Natural killer cell (primary cell): ENCODE measurements around the gene GBP4. TPM values are rescaled to one million over a fixed set of nuclear protein-coding genes. Genes with fewer than 3 reads are reported as not detected.

ENCODE experiments used
- ATAC-seq, 3 donors: fragments of 150-1000 bp in 2 of 3; fragments of 200-7000 bp in 1 of 3; cut with Tn5 transposase; 1 replicate in 1 of 3; 2 replicates in 2 of 3; pipeline ENCODE4 v1.10.0; 2021; ENCODE audit warnings: mild to moderate bottlenecking in 2 of 3, moderate library complexity in 2 of 3
- DNase-seq, 2 donors: peaks; one replicate each; pipeline versions ENCODE4 v3.0.0 to v3.0.0-alpha.2; 2013 to 2021; ENCODE audit warnings: mixed read lengths in 1 of 2
- H3K27ac ChIP-seq: one replicate; pipeline ENCODE4 v1.5.1; 2013; ENCODE audit warnings: mild to moderate bottlenecking, low read length
- H3K27me3 ChIP-seq: one replicate; pipeline ENCODE4 v1.6.1; 2013; ENCODE audit warnings: low read length; ENCODE audit not compliant: control insufficient read depth, insufficient read depth
- H3K36me3 ChIP-seq: one replicate; pipeline ENCODE4 v1.6.1; 2013; ENCODE audit warnings: low read length; ENCODE audit not compliant: control insufficient read depth, insufficient read depth
- H3K4me1 ChIP-seq: one replicate; pipeline ENCODE4 v1.6.1; 2013; ENCODE audit warnings: low read length; ENCODE audit not compliant: control insufficient read depth, insufficient read depth
- H3K4me3 ChIP-seq: one replicate; pipeline ENCODE4 v1.5.1; 2013; ENCODE audit warnings: low read length
- H3K9me3 ChIP-seq: one replicate; pipeline ENCODE4 v1.6.1; 2013; ENCODE audit warnings: low read length; ENCODE audit not compliant: control insufficient read depth, insufficient read depth
- H3K27ac Mint-ChIP-seq, 2 donors: one replicate each; pipeline ENCODE4 v1.8.0; 2022; ENCODE audit warnings: mild to moderate bottlenecking in 2 of 2, mixed read lengths in 2 of 2, moderate library complexity in 1 of 2
- H3K27me3 Mint-ChIP-seq, 2 donors: one replicate each; pipeline ENCODE4 v1.8.0; 2022; ENCODE audit warnings: low read depth in 2 of 2, mixed read lengths in 2 of 2
- H3K36me3 Mint-ChIP-seq: one replicate; pipeline ENCODE4 v1.8.0; 2022; ENCODE audit warnings: mixed read lengths
- H3K4me1 Mint-ChIP-seq, 2 donors: one replicate each; pipeline ENCODE4 v1.8.0; 2022; ENCODE audit warnings: mixed read lengths in 2 of 2
- H3K4me3 Mint-ChIP-seq: one replicate; pipeline ENCODE4 v1.8.0; 2022; ENCODE audit warnings: mild to moderate bottlenecking, moderate library complexity, mixed read lengths
- H3K9me3 Mint-ChIP-seq, 2 donors: one replicate each; pipeline ENCODE4 v1.8.0; 2022; ENCODE audit warnings: mixed read lengths in 2 of 2
- WGBS: methylation state at CpG from one replicate; pipeline ENCODE4 v1.1.7; 2013; ENCODE audit warnings: missing lambda C conversion rate; ENCODE audit not compliant: insufficient coverage; 5-methylcytosine and 5-hydroxymethylcytosine counted together
- intact Hi-C: fragments of 100-400 bp; cut with micrococcal nuclease; formaldehyde crosslinking; loops from one replicate; pipeline ENCODE4 v1.14.2; 2022
- total RNA-seq, 4 donors: library from RNA; stranded (reverse); fragments of 120-200 nt in 1 of 4; gene quantifications; one replicate each; pipeline versions ENCODE4 v1.2.3 to v1.2.4, GENCODE V29; 2013 to 2022
- TF ChIP-seq, protein P1 (sequence below): fragments of 200-600 bp; IDR thresholded peaks from one replicate; pipeline ENCODE4 v1.8.0; 2022; ENCODE audit warnings: antibody characterized with exemption

Gene GBP4
- total RNA-seq, 3 donors from 2014 or later (not counting 1 experiment from before 2014, with no cell fraction given), result 39.1 to 62.1 (median 45.6) TPM

- Mint-ChIP-seq H3K27ac (no peak overlapping the region), H3K9me3 (no peaks in the 10 kb centered on the region), H3K27me3 (no peaks in the 10 kb centered on the region), H3K4me3 (no peak overlapping the region), H3K36me3 (no peaks in the 10 kb centered on the region), H3K4me1 (peaks cover 11 to 16% of the 10 kb centered on the region in 2 donors)
- no peak overlapping the region for H3K27ac ChIP-seq
- intact Hi-C loops, result no loop called here
- TF ChIP-seq, protein P1, sequence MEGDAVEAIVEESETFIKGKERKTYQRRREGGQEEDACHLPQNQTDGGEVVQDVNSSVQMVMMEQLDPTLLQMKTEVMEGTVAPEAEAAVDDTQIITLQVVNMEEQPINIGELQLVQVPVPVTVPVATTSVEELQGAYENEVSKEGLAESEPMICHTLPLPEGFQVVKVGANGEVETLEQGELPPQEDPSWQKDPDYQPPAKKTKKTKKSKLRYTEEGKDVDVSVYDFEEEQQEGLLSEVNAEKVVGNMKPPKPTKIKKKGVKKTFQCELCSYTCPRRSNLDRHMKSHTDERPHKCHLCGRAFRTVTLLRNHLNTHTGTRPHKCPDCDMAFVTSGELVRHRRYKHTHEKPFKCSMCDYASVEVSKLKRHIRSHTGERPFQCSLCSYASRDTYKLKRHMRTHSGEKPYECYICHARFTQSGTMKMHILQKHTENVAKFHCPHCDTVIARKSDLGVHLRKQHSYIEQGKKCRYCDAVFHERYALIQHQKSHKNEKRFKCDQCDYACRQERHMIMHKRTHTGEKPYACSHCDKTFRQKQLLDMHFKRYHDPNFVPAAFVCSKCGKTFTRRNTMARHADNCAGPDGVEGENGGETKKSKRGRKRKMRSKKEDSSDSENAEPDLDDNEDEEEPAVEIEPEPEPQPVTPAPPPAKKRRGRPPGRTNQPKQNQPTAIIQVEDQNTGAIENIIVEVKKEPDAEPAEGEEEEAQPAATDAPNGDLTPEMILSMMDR, result no peak
- ATAC-seq, result no peak
- H3K4me3 ChIP-seq, result no peak overlapping the region
- H3K9me3 ChIP-seq, result no peaks in the 10 kb centered on the region
- H3K4me1 ChIP-seq, result no peaks in the 10 kb centered on the region
- DNase-seq, result no peak
- H3K27me3 ChIP-seq, result no peaks in the 10 kb centered on the region
- no peaks in the 10 kb centered on the region for H3K36me3 ChIP-seq
- 88% methylated on average over 3 of the region's 4 CpGs for WGBS
Measured at GRCh38 chr1:89142160-89142559, 56.6 kb downstream of the GBP4 start.

DNA sequence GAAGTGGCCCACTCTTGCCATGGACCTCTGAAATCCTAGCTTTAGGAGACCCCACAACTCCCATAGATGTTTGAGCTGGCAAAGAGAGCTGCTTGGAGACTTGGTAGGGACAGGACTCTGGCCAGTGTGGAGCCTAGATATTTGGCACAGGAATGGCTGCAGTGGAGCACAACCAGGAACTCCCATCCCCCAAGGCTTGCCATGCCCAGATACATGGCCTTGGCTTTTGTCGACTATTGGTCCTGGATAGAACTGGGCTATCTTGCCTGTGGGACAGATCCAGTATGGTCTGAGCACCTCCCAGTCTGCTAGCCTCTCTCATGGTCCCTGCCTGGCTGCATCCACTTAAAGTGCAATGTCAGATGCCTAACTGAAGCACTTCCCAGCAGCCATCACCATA is 65.0 kb downstream of the GBP4 start:
- Histone ChIP-seq H3K4me3 (no peak overlapping the region), H3K27ac (no peak overlapping the region), H3K9me3 (no peaks in the 10 kb centered on the region), H3K27me3 (no peaks in the 10 kb centered on the region), H3K36me3 (no peaks in the 10 kb centered on the region), H3K4me1 (peaks cover 6% of the 10 kb centered on the region)
- intact Hi-C loops, result no loop called here
- H3K9me3 Mint-ChIP-seq, result no peaks in the 10 kb centered on the region
- TF ChIP-seq, protein P1, result no peak
- ATAC-seq (no peak), DNase-seq (no peak)
- H3K36me3 Mint-ChIP-seq, result peaks cover 15% of the 10 kb centered on the region
- peaks cover 11 to 15% of the 10 kb centered on the region in 2 donors for H3K27me3 Mint-ChIP-seq
- no peak overlapping the region for H3K4me3 Mint-ChIP-seq
- WGBS, result 98% methylated on average over 1 of the region's 1 CpG
- H3K27ac Mint-ChIP-seq, result no peak overlapping the region
- H3K4me1 Mint-ChIP-seq, result peaks cover 14% of the 10 kb centered on the region in 2 donors

Other genes starting within 250 kb of the GBP4 start
- gene KYAT3, start 206.3 kb downstream of the GBP4 start, total RNA-seq, result 10 to 100 TPM; 21.5 to 25.2 (median 21.8) TPM
- gene RBMXL1, start 206.3 kb downstream of the GBP4 start, total RNA-seq, result 10 to 100 TPM; 15.2 to 19.3 (median 19.3) TPM
- 10 to 100 TPM; 36.1 to 52.5 (median 49.0) TPM for gene GBP3, start 176.1 kb downstream of the GBP4 start, total RNA-seq
- gene GBP1, start 133.7 kb downstream of the GBP4 start, total RNA-seq, result 10 to 100 TPM; 32.0 to 41.2 (median 34.8) TPM
- 100 to 1,000 TPM; 117 to 153 (median 144) TPM for gene GBP2, start 72.8 kb downstream of the GBP4 start, total RNA-seq
- gene GBP7, start 22.9 kb downstream of the GBP4 start, total RNA-seq, result under 1 TPM in 1 of 3 donors, not detected in 2; 0.75 TPM
- 100 to 1,000 TPM; 191 to 249 (median 219) TPM for gene GBP5, start 73.9 kb upstream of the GBP4 start, total RNA-seq
- under 1 TPM; 0.23 to 0.40 (median 0.39) TPM for gene GBP6, start 165.1 kb upstream of the GBP4 start, total RNA-seq